ENCODE results near the gene GALK1.

Gene GALK1

DNA sequence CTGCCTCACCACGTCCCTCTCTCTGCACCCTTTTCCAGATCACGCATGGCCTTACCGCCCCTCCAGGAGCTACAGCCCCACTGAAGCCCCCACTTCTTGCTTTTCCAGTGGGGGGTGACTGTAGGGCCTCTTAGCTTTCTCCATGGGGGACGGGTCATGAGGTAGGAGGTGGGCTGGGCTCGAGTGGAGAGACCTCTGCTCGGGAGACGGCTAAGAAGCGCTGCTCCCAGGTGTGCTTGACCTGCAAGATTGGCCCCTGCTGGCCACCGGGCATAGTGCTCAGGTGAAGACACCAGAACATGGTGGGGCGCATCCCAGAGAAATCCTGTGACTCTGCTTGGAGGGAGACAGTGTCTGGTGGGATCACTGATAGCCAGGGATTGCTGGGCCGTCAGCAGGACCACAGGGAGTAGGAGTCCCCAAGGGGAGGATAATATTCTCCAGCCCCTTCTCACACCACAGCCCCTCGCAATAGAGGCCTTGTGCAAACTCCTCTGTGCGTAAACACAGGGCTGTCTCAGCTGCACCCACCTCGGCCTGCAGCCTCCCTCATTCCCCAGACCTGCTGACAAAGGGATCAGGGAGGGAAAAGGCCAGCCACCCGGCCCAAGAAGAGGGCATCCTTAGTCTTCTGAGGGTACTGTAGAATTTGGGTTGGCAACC, 8.9 kb upstream of the GALK1 start:
- TF ChIP-seq Cebpa-rat (IDR thresholded peaks at IDR 0.05): no peak
- H4K20me1 ChIP-seq: peaks cover 48 to 80% (median 65%) of the 10 kb centered on the region in 11 experiments
- H3K9ac ChIP-seq: no peak overlapping the region; a peak in 1 of 22 replicates
- H3K27ac ChIP-seq: no peak overlapping the region
- H3K4me3 ChIP-seq: no peak overlapping the region
- peaks cover 0 to 7% (median 6%) of the 10 kb centered on the region in 11 experiments; a peak in 7 of 22 replicates for H3K9me3 ChIP-seq (replicated peaks in 1 of 11)
- H3K27me3 ChIP-seq: no peaks in the 10 kb centered on the region
- H3K4me1 ChIP-seq: peaks cover 20 to 61% (median 42%) of the 10 kb centered on the region in 10 experiments
- no peak overlapping the region for H3K4me2 ChIP-seq
- peaks cover 44 to 54% (median 49%) of the 10 kb centered on the region in 11 experiments for H3K36me3 ChIP-seq

DNA sequence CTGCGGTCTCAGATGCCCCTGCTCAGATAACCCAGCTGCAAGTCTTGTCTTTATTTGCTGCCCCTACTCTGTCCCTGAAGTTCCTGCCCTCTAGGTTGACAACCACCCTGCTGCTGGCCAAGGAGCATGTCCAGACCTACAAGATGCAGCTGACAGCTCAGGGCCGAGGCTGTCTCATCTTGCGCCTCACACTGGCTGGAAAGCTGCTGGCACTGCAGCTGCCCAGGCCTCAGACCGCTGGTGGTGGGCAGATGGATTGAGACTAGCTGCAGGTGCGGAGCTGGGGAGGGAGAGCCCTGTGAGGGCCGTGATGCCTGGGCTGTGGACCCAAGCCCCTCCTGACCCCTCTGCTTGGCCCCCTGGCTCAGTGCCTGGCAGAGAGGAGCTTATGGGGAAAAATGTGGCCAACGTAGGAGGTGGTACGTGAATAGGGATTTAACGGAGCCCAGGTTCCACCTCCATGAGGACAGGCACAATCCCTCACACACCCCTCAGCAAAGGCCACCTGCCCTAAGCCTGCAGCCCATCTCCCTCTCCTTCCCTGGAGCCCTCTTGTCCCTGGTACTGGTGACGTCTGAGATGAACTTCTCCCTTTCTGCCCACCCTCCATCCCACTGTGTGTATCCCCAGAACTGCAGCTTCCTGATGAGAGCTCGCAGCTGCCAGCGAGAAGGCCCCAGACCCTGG, 8.3 kb upstream of the GALK1 start:
- TF ChIP-seq Cebpa-rat (IDR thresholded peaks at IDR 0.05): no peak
- H3K4me3 ChIP-seq: no peak overlapping the region
- H3K4me2 ChIP-seq: no peak overlapping the region

DNA sequence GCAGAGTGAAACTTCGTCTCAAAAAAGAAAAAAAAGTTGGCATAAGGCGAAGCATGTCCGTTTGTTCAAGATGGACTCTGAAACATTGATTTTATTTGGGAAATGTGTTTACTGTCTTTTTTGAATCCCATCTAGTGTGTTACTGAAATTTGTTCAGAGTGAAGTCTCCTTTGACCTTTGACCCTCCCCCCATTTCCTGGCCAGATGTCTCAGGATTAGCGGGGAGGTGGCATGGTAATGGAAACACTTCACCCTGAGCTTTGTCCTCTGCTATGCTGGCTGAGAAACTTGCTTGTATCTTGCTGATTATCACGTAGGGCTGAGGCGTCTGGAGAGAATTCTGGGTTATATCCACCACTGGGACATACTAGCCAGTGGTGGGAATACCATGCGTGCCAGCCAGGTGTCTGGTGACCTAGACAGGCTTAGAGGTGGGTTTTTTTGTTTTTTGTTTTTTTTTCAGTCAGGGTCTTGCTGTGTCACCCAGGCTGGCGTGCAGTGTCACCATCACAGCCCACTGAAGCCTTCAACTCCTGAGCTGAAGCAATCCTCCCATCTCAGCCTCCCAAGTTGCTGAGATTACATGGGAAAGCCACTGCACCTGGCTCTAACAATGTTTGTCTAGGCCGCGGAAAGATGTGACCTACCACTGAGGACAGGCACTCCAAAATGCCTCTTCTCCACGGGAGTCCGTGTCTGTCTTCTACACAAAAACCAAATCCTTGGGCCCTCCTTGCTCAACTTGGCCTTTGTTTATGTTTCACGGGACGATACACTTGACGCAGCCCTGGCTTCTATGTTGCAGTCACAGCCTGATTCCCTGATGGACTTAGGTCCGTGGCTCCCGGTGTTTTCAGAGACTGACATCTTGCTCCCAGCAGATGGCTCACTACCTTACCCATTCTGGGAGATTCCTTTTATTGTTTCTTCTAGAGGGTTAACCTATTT, 6.6 kb upstream of the GALK1 start:
- peaks cover 21 to 31% (median 26%) of the 10 kb centered on the region in 11 experiments; a peak in 21 of 22 replicates for H3K36me3 ChIP-seq

More for the DNA sequence above, 8.3 kb upstream of the GALK1 start:
- no peak overlapping the region for H3K9ac ChIP-seq
- H4K20me1 ChIP-seq: peaks cover 42 to 73% (median 58%) of the 10 kb centered on the region in 11 experiments
- H3K27ac ChIP-seq: no peak overlapping the region; a peak in 1 of 22 replicates
- peaks cover 37 to 47% (median 43%) of the 10 kb centered on the region in 11 experiments for H3K36me3 ChIP-seq
- H3K4me1 ChIP-seq: peaks cover 20 to 61% (median 42%) of the 10 kb centered on the region in 10 experiments
- H3K9me3 ChIP-seq (replicated peaks in 1 of 11): peaks cover 0 to under 1% (median 0%) of the 10 kb centered on the region in 11 experiments; a peak in 1 of 22 replicates
- H3K27me3 ChIP-seq: no peaks in the 10 kb centered on the region

DNA sequence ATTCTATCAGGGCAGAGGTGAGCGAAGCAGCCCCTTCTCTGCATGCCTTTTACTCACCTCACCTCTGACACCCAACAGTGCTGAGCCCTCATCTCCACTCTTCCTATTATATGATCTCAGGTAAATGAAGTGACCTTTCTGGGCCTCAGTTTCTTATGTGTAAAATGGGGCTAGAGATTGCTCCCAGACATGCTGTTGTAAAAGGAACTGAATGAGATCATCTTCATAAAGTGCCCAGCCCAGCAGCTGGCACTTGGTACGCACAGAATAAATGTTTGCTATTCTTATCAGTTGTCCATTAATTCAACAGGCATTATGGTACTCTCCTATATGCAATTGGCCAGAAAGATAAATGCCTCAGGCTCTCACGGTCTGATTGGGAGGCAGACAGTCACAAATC, 4.5 kb upstream of the GALK1 start:
- Histone ChIP-seq H3K36me3 (peaks cover 4 to 10% (median 6%) of the 10 kb centered on the region in 11 experiments; a peak in 14 of 22 replicates), H3K4me3 (no peak overlapping the region), H3K4me2 (no peak overlapping the region), H4K20me1 (peaks cover 4 to 36% (median 21%) of the 10 kb centered on the region in 11 experiments; a peak in 21 of 22 replicates), H3K4me1 (peaks cover 0 to 44% (median 22%) of the 10 kb centered on the region in 10 experiments; a peak in 16 of 20 replicates), H3K27ac (no peak overlapping the region), H3K9me3 (replicated peaks in 1 of 11) (no peaks in the 10 kb centered on the region), H3K9ac (no peak overlapping the region), H3K27me3 (no peaks in the 10 kb centered on the region)
- no peak for TF ChIP-seq Cebpa-rat (IDR thresholded peaks at IDR 0.05)

More for the DNA sequence above, 6.6 kb upstream of the GALK1 start:
- Histone ChIP-seq H3K27ac (peak overlapping the region in 1 of 11 experiments; percentile 27; a peak in 1 of 22 replicates), H3K27me3 (no peaks in the 10 kb centered on the region), H3K4me3 (no peak overlapping the region), H3K9me3 (replicated peaks in 1 of 11) (no peaks in the 10 kb centered on the region), H3K4me1 (peaks cover 9 to 49% (median 30%) of the 10 kb centered on the region in 10 experiments), H3K9ac (peak overlapping the region in 4 of 11 experiments; percentile 14 to 48 (median 35); a peak in 2 of 22 replicates), H3K4me2 (peak overlapping the region in 7 of 11 experiments; percentile 0 to 40 (median 8); a peak in 8 of 22 replicates), H4K20me1 (peaks cover 25 to 57% (median 42%) of the 10 kb centered on the region in 11 experiments)
- TF ChIP-seq Cebpa-rat (IDR thresholded peaks at IDR 0.05): no peak

DNA sequence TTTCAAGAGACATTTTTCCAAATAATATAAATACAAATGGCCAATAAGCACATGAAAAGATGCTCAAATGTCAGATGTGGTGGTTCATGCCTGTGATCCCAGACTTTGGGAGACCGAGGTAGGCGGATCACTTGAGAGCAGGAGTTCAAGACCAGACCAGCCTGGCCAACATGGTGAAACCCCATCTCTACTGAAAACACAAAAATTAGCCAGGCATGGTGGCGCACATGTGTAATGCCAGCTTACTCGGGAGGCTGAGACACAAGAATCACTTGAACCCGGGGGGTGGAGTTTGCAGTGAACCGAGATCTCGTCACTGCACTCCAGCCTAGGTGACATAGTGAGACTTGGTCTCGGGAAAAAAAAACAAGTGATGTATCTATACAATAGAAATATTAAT, 2.9 kb upstream of the GALK1 start:
- H3K4me2 ChIP-seq: no peak overlapping the region
- no peak for TF ChIP-seq Cebpa-rat (IDR thresholded peaks at IDR 0.05)
- H3K4me3 ChIP-seq: no peak overlapping the region

DNA sequence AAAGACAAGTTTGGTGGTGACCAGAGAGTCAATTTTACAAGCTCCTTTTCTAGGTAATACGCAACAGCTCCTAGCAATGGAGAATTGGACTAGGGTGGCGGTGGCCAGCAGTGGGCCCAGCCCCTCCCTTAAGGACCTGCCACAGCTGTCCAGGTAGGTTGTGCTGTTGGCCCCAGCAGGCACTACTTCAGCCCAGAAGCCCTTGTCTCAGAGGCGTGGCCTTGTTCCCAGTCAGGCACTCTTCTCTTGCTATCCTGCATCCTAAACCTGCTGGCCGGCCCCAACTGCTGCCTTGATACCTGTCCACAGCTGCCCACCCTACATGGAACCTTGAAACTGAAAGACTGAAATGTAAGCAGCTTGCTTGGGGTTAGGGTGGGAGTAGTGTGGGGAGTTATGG, 989 bp upstream of the GALK1 start:
- no peaks in the 10 kb centered on the region for H3K27me3 ChIP-seq
- H3K27ac ChIP-seq: no peak overlapping the region
- H3K9ac ChIP-seq: no peak overlapping the region
- H3K36me3 ChIP-seq: peaks cover 0 to 7% (median 0%) of the 10 kb centered on the region in 11 experiments; a peak in 2 of 22 replicates
- no peak overlapping the region for H3K4me3 ChIP-seq
- TF ChIP-seq Cebpa-rat (IDR thresholded peaks at IDR 0.05): no peak
- H3K4me2 ChIP-seq: no peak overlapping the region
- H4K20me1 ChIP-seq: peaks cover 0 to 7% (median 0%) of the 10 kb centered on the region in 11 experiments; a peak in 1 of 22 replicates
- no peaks in the 10 kb centered on the region for H3K9me3 ChIP-seq (replicated peaks in 1 of 11)
- H3K4me1 ChIP-seq: peaks cover 18 to 33% (median 26%) of the 10 kb centered on the region in 10 experiments

More for the DNA sequence above, 2.9 kb upstream of the GALK1 start:
- Histone ChIP-seq H3K9me3 (replicated peaks in 1 of 11) (no peaks in the 10 kb centered on the region), H3K9ac (no peak overlapping the region), H3K36me3 (0 out of 22 replicates have a peak, but pooled peaks cover 0 to 1% (median 0%) of the 10 kb centered on the region in 11 experiments), H4K20me1 (peaks cover 0 to 19% (median 5%) of the 10 kb centered on the region in 11 experiments; a peak in 12 of 22 replicates), H3K27ac (no peak overlapping the region), H3K4me1 (peaks cover 16 to 49% (median 36%) of the 10 kb centered on the region in 10 experiments), H3K27me3 (no peaks in the 10 kb centered on the region)

DNA sequence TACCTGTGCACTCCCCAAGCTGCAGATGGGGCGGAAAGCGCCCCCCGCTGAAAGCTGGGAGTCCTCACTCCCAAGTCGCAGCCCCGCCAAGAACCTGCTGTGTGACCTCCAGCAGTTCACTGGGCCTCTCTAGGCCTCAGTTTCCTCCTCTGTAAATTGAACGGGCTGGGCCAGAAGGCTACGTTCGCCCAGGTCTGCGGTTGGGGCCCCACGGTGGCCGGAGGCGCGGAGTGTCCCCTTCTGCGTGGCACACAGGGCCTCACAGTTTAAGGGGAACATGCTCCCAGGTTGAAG, 628 bp downstream of the GALK1 start:
- peak overlapping the region; percentile 88 to 100 (median 98) for H3K4me2 ChIP-seq
- H3K4me1 ChIP-seq: peaks cover 18 to 33% (median 26%) of the 10 kb centered on the region in 10 experiments
- TF ChIP-seq Cebpa-rat (IDR thresholded peaks at IDR 0.05): no peak
- peaks cover 0 to 11% (median 2%) of the 10 kb centered on the region in 11 experiments; a peak in 3 of 22 replicates for H3K36me3 ChIP-seq
- H3K4me3 ChIP-seq: peak overlapping the region; percentile 65 to 77 (median 68)
- 0 out of 22 replicates have a peak, but pooled peaks cover 0 to 4% (median 0%) of the 10 kb centered on the region in 11 experiments for H4K20me1 ChIP-seq
- H3K27ac ChIP-seq: peak overlapping the region; percentile 63 to 86 (median 79)
- H3K27me3 ChIP-seq: no peaks in the 10 kb centered on the region
- H3K9me3 ChIP-seq (replicated peaks in 1 of 11): no peaks in the 10 kb centered on the region
- peak overlapping the region; percentile 72 to 86 (median 81) for H3K9ac ChIP-seq
